Amniotic epithelial cell (primary cell): ENCODE results near the gene PITHD1.
"Not testable (repeated sequence)": the region's sequence is repeated elsewhere in the genome, so short reads cannot be mapped to it uniquely, and the experiment has no call there.

Experiments
- DNase-seq: peaks from one replicate; pipeline ENCODE4 v3.0.0-alpha.2; 2010; ENCODE audit warnings: low read depth

PITHD1 gene

GRCh38 chr1:23799255-23799569 lies 21.0 kb downstream of the PITHD1 start:
- DNase-seq: no peak

- DNase-seq: peak; percentile 90
These were observed 21.6 kb downstream of the PITHD1 start for GRCh38 chr1:23799570-23800399.

DNA sequence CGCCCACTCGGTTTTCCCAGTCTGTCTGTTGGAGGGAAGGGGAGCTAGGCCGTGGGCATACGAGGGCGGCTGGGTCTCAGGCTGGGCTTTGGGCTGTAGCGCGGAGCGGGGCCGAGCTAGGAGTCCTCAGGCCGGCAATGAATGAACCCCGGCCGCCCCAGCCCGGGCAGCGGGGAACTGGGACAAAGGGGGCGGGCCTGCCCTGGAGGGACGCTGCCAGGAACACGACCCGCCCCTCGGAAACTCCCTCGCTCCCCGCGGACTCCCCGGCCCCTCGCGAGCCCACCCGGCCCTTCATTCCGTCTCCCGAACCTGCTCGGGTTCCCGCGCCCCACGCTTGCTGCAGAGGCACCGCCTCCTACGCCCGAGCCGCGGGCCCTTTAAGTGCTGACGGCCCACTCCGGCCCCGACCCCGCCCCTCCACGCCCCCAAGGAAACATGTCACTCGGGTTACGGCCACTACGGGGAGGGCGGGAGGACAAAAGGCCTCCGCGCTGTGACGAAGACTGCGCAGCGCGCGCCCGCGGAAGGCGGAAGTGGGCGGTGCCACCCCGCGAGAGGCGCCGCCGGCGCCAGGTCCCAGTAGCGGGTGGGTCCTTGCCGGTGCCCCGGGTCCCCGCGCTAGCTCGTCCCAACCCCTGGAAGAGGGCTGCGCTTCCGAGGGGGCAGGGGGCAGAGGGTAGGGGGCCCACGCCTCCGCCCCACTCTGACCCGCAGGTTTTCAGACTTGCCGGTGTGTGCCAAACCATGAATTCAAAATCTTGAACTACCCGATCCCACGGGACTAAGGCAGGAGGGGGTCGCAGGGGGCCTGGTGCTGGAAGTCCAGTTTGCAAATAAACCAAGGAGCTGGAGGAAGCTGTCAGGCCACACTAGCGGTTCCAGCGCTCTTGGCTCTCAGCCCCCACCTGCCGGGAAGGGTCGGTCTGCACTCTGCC lies 22.5 kb downstream of the PITHD1 start, which contains the start of gene GALE:
Gene GALE (minus strand): TSS at position 355 of the 938 bp plus-strand sequence. CDS start 1,747 bp downstream, outside the sequence.
- DNase-seq: peak; percentile 93

DNA sequence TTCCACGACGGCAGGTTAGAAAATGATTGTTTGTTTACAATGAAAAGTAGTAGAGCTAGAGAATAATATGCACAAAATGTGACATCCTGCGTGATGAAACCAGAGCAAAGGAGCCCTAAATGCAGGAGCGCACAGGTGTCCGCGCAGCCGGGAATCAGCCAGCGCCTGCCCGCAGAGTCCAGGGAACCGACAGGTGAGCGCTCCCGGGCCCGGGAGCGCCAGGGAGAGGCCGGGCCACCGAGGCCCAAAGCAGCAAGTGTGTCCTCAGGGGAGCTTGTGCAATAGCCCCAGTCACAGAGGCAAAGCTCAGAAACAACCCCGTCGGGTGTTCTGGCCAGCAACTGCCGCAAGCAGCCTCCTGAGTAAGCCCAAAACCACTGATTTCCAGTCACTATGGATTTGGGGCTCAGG lies 23.1 kb downstream of the PITHD1 start:
- no peak for DNase-seq

GRCh38 chr1:23801876-23802275 lies 23.7 kb downstream of the PITHD1 start:
- no peak for DNase-seq

- DNase-seq: not testable (repeated sequence)
These were observed 24.7 kb downstream of the PITHD1 start for GRCh38 chr1:23802809-23803342.

DNA sequence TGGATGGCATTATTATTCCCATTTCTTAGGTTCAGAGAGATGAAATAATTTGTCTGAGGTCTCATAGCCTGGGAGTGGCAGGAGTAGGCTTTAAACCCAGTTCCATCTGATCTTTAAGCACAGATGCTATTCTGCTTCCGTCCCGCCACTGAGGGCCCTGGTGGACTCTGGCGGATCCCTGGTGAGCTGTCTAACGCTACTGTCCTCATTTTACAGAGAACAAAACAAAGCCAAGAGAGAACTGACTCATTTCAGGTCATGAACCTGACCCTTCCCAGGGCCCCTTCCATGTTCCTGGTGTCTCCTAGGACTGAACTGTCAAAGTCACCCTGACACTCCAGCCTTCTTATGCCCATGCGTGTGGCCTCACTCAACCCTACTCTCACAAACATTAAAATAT lies 25.5 kb downstream of the PITHD1 start:
- no peak for DNase-seq

DNA sequence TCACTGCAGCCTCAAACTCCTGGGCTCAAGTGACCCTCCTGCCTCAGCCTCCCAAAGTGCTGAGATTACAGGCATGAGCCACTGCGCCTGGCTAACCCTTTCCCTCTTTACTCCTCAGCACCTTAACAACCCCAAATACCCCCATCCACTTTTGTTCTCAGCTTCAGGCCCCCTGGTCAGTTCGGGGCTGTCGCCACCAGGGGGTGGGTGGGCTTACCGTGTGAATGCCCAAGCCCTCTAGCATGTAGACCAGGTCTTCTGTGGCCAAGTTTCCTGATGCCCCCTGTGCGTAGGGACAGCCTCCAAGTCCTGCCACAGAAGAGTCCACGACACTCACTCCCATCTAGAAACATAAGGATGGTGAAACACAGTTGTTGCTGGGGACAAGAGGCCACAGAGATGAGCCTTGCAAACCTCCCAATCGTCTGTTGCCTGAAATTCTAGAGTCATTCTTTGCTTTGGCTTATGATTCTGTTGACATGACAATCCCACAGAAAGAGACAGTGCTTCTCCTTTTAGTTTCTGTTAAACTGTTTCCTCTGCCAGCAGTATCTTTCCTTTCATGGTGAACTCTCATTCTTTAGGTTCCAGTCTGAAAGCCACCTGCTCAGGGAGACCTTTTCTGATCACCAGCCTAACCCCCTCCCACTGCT lies 26.1 kb downstream of the PITHD1 start:
- DNase-seq: no peak

DNA sequence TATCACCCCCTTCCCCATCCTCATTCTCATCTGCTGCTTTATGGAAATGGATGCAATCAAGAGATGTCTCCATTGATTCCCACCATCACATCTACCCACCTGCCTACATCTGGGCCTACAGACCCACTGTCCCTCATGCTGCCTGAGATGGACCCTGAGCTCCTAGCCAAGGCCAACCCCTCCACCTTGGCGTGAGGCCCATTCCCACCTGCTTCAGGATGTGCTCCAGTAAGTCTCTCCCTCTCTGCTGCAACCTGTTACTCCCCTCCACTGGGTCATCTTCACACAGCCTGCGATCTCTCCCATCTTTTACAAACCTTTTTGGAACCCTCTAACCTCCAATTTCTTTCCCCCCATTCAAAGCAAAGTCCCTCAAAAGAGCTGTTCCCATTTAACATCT lies 26.8 kb downstream of the PITHD1 start:
- DNase-seq: no peak

DNA sequence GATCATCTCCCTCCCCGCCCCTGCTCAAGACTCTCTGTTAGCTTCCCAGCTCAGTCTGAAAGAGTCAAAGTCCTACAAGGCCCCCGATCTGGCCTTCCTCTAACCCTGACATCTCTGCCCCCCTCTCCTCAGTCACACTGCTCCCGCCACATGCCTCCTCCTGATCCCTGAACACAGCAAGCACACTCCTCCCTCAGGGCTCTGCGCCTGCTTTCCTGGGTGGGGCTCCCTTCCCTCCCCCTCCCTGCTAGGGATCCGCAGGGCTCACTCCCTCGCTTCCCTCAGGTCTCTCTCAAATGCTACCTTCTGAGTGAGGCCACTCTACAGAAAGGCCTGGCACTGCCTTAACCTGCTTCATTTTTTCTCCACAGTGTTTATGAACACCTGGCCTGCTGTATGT lies 28.1 kb downstream of the PITHD1 start:
- DNase-seq: no peak

GRCh38 chr1:23807453-23807852 lies 29.2 kb downstream of the PITHD1 start:
- no peak for DNase-seq

- peak; percentile 67 for DNase-seq
These were observed 31.5 kb downstream of the PITHD1 start for GRCh38 chr1:23809751-23810171.

GRCh38 chr1:23810818-23811540 lies 32.8 kb downstream of the PITHD1 start:
- DNase-seq: no peak

- no peak for DNase-seq
These were observed 35.8 kb downstream of the PITHD1 start for GRCh38 chr1:23814016-23814415.

- DNase-seq: no peak
These were observed 38.1 kb downstream of the PITHD1 start for GRCh38 chr1:23816361-23816760.

- no peak for DNase-seq
These were observed 38.7 kb downstream of the PITHD1 start for GRCh38 chr1:23816906-23817305.

DNA sequence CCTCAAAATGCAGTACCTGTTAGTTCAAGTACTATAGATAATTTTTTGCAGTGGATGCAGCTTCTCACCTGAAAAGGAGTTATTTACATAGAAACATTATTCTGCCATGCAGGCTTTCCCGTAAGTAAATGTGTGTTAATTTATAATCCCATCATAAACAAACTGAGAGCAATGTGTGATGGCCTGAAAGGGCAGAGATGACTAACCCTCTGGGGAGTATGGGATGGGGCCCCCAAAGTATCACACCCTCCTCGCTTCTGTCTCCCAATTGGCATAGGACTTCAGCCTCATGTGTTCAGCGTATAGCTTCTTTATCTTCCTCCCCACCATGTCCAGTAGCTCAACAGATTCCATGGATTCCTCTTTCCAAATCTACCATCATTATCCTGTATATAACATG lies 39.4 kb downstream of the PITHD1 start:
- no peak for DNase-seq

DNA sequence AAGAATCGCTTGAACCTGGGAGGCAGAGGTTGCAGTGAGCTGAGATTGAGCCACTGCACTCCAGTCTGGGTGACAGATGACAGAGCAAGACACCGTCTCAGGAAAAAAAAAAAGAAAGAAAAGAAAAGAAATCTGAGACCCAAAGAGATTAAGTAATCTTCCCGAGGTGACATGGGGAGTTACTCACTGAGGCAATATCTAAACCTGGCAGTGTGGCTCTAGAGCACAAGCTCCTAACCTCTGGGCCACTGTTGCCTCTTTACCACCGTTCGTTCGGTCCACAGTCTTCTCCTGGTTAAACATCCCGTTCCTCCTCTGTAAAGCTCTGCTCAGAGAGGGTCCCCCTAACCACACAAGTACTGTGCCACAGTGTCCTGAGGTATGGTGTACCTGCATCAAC lies 45.5 kb downstream of the PITHD1 start:
- DNase-seq: no peak

DNA sequence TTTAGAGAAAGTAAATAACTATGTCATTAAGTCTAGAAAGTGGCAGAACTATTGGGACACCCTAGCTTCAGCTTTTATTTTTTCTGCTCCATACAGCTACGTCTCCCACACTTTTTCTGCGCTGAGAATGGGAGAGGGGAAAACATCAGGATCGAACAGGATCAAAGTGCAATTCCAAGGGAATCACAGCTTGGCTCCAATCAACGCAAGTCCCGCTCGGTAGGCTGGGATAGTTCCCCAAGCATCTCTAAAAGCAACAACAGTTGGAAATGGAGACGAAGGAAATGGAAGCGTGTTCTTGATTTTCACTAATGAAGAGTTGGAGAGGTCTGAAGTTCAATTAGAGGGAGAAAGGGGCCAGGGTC lies 46.5 kb downstream of the PITHD1 start:
- no peak for DNase-seq

DNA sequence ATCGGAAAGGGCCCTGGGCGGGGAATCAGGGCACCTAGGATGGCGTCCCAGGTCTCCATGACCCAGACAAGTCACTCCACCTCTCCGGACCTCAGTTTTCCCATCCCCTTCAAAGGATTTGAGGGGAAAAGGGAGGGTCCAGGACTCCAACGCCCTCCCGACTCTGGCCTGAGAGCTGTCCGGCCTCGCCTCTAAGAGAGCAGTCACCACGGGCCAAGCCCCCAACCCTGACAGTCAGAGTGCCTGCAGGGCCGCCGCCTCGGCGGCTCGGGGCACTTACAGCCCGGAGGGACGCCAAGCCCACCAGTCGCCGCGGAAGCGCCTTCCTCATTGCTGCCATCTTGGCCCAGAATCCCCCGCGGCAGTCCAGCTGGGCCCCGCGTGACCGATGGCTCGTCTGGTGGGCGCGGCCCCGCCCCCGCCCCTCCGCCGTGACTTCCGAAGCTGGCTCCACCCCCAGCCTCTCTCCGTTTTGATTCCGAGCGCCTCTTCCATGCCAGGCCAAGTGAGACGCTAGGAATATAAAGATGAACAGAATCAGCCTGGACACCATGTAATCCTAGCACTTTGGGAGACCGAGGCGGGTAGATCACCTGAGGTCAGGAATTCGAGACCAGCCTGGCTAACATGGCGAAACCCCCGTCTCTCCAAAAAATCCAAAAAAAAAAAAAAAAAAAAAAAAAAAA lies 47.0 kb downstream of the PITHD1 start, which contains the start of gene HMGCL:
Gene HMGCL (minus strand): TSS at position 354 of the 686 bp plus-strand sequence. CDS start 14 bp downstream, at position 340.
- peak; percentile 81 for DNase-seq
